PFSK-1 (cell line): ENCODE measurements around the gene PRPS2.

ENCODE experiments used
- POLR2AphosphoS5 ChIP-seq: IDR thresholded peaks from 2 replicates; pipeline ENCODE4 v1.6.1; 2012; ENCODE audit warnings: low read depth, mild to moderate bottlenecking, control low read depth, low read length, moderate library complexity
- REST ChIP-seq, 2 experiments: IDR thresholded peaks; 2 replicates each; pipeline versions ENCODE4 v1.6.1 to v1.8.0; 2011 to 2012; ENCODE audit warnings: low read depth in 2 of 2, low read length in 2 of 2, control low read depth in 1 of 2, inconsistent platforms in 1 of 2, mild to moderate bottlenecking in 1 of 2, moderate library complexity in 1 of 2; ENCODE audit not compliant: insufficient read depth in 1 of 2
- SIN3A ChIP-seq: IDR thresholded peaks from 2 replicates; pipeline ENCODE4 v1.6.1; 2012; ENCODE audit warnings: mild to moderate bottlenecking, low read length, moderate library complexity, borderline replicate concordance; ENCODE audit not compliant: insufficient read depth

- TF ChIP-seq POLR2AphosphoS5, result no peak
- TF ChIP-seq REST (IDR thresholded peaks at IDR 0.05; ENCODE audit: insufficient read depth in 1 of 2, low read depth in 2 of 2, low read length in 2 of 2), result no peak
- TF ChIP-seq SIN3A, result no peak
Measured at GRCh38 chrX:12768491-12768890, 22.7 kb upstream of the PRPS2 start.
